ENCODE results near the gene ATP6V0A4.

GRCh38 chr7:138784692-138785091 is 13.3 kb downstream of the ATP6V0A4 start:
- TF ChIP-seq CTCF (IDR thresholded peaks at IDR 0.05) (no peak), POLR2A (IDR thresholded peaks at IDR 0.05) (no peak)
